ENCODE measurements around the gene TSPAN31.

The TSPAN31 gene

DNA sequence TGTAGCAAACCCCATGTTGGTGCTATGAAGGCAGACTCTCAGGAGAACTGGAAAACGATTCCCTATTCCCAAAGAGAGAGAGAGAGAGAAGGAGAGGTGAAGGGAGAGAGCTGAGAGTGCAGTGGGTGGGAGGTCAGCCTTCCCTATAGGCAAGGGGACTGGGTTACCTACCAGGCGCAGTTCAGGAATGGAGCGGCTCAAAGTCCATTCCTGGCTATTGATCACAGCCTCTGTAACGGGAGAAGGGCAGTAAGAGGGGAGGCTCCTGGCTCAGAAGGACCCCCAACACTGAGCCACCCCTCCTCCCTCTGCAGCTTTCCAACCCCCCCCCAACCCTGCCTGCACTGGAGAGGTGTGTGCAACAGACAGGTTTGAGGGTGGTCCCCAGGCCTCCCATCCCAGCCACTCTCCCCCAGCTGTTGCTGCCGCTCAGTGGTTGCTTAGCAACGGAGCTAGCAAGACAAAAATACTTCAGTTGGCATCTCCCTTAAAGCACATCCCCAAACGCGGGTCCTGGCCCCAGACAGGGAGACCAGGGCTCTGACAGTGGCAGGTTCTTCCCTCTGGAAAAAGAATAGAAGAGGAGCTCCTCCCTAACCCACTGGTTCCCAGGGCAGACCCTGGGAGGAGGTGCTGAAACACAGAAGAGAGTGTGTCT lies 9.5 kb upstream of the TSPAN31 start:
- Histone ChIP-seq H3K4me3 (ENCODE audit: low read depth, low read length) (no peak overlapping the region), H3K4me1 (ENCODE audit: control insufficient read depth, insufficient read depth, low read length) (peaks cover 6% of the 10 kb centered on the region; the same call in 1 of the 2 replicates), H3K9me3 (ENCODE audit: control insufficient read depth, insufficient read depth, low read depth, low read length) (no peaks in the 10 kb centered on the region), H3K36me3 (ENCODE audit: control insufficient read depth in 2 of 2, insufficient read depth in 1 of 2, low read length in 2 of 2) (no peaks in the 10 kb centered on the region), H3K27ac (ENCODE audit: extremely low read depth, low read depth, low read length) (no peak overlapping the region)
- POLR2A ChIA-PET: interaction anchor here (0.7 to 1.6 kb wide), 3 partner anchors 9 to 12 kb away, joined by 3 to 8 read pairs (median 6); partner anchors contain the start of gene TSPAN31
- TF ChIP-seq SCRT2 (tag by site-specific recombination; IDR thresholded peaks at IDR 0.05) (peak; percentile 62), ZBTB48 (tag by site-specific recombination; IDR thresholded peaks at IDR 0.05) (0 out of 2 replicates have a peak, but pooled peaks have one; percentile 25), ZNF670 (tag by site-specific recombination; IDR thresholded peaks at IDR 0.05; ENCODE audit: low read depth) (no peak)
- TF ChIP-seq, protein P1, sequence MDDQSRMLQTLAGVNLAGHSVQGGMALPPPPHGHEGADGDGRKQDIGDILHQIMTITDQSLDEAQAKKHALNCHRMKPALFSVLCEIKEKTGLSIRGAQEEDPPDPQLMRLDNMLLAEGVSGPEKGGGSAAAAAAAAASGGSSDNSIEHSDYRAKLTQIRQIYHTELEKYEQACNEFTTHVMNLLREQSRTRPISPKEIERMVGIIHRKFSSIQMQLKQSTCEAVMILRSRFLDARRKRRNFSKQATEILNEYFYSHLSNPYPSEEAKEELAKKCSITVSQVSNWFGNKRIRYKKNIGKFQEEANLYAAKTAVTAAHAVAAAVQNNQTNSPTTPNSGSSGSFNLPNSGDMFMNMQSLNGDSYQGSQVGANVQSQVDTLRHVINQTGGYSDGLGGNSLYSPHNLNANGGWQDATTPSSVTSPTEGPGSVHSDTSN (CRISPR knock-in tag; IDR thresholded peaks at IDR 0.05): no peak
- CTCF ChIA-PET: interaction anchor here (0.5 to 4.8 kb wide), 10 partner anchors 10 to 433 kb away, joined by 3 to 55 read pairs (median 3); no protein-coding TSS in a partner anchor

DNA sequence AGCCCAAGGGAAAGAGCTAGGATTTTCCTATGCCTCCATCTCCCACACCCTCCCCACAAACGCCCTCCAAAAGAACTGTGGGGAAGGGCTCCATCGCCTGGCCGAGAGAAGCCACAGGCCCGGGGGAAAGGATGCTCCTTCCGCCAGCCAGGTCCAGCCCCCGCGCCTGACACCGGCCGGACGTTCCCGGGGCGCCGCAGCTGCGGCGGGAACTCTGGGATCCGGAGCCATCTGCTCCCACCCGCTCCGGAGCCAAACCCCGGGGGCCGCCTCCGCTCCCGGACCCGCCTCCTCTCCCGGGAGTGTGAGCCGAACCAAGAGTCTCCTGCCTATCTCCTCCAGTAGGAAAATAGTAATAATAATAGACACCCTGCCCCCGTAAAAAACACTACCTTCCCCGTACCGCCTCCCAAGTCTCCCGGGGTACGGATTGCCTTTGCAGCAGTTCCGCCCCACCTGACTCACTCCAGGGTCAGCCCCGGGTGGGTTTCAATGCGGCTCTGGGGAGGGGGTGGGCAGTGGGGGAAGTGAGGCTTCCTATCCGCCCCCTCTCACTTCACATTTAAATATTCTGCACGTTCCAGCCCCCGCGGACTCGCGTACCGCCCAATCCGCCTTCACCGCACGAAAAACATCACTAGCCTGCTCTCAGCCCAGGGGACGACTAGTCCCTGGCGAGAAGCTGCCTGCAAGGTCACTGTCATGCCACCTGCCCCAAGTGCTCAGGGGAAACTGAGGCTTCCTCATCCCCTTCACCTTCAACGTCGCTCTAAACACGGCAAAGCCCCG lies 8.7 kb upstream of the TSPAN31 start:
- ChIA-PET CTCF (interaction anchor here (0.5 to 4.8 kb wide), 16 partner anchors 11 to 507 kb away, joined by 3 to 55 read pairs (median 3); partner anchors contain the start of genes EEF1AKMT3 and METTL1), POLR2A (interaction anchor here (0.5 to 1.6 kb wide), 5 partner anchors 9 to 103 kb away, joined by 6 to 8 read pairs (median 6); partner anchors contain the start of gene TSPAN31)
- H3K4me3 ChIP-seq (ENCODE audit: low read depth, low read length): peak overlapping the region; percentile 27
- no peak overlapping the region for H3K27ac ChIP-seq (ENCODE audit: extremely low read depth, low read depth, low read length)
- H3K36me3 ChIP-seq (ENCODE audit: control insufficient read depth in 2 of 2, insufficient read depth in 1 of 2, low read length in 2 of 2): no peaks in the 10 kb centered on the region
- H3K4me1 ChIP-seq (ENCODE audit: control insufficient read depth, insufficient read depth, low read length): peaks cover 6% of the 10 kb centered on the region; the same call in 1 of the 2 replicates
- no peaks in the 10 kb centered on the region for H3K9me3 ChIP-seq (ENCODE audit: control insufficient read depth, insufficient read depth, low read depth, low read length)
- TF ChIP-seq, protein P1 (CRISPR knock-in tag; IDR thresholded peaks at IDR 0.05): no peak
- no peak for TF ChIP-seq ZNF132 (tag by site-specific recombination; IDR thresholded peaks at IDR 0.05; ENCODE audit: borderline replicate concordance)
- no peak for TF ChIP-seq ZNF830 (tag by site-specific recombination; IDR thresholded peaks at IDR 0.05; ENCODE audit: low read depth)
- TF ChIP-seq ZNF292 (tag by site-specific recombination; IDR thresholded peaks at IDR 0.05; ENCODE audit: borderline replicate concordance, low read depth): no peak
- TF ChIP-seq, protein P2, sequence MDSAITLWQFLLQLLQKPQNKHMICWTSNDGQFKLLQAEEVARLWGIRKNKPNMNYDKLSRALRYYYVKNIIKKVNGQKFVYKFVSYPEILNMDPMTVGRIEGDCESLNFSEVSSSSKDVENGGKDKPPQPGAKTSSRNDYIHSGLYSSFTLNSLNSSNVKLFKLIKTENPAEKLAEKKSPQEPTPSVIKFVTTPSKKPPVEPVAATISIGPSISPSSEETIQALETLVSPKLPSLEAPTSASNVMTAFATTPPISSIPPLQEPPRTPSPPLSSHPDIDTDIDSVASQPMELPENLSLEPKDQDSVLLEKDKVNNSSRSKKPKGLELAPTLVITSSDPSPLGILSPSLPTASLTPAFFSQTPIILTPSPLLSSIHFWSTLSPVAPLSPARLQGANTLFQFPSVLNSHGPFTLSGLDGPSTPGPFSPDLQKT (IDR thresholded peaks at IDR 0.05; ENCODE audit: borderline replicate concordance, low read depth, low read length): no peak
- no peak for TF ChIP-seq SCRT2 (tag by site-specific recombination; IDR thresholded peaks at IDR 0.05)
- TF ChIP-seq, protein P3, sequence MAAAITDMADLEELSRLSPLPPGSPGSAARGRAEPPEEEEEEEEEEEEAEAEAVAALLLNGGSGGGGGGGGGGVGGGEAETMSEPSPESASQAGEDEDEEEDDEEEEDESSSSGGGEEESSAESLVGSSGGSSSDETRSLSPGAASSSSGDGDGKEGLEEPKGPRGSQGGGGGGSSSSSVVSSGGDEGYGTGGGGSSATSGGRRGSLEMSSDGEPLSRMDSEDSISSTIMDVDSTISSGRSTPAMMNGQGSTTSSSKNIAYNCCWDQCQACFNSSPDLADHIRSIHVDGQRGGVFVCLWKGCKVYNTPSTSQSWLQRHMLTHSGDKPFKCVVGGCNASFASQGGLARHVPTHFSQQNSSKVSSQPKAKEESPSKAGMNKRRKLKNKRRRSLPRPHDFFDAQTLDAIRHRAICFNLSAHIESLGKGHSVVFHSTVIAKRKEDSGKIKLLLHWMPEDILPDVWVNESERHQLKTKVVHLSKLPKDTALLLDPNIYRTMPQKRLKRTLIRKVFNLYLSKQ (tag by site-specific recombination; IDR thresholded peaks at IDR 0.05; ENCODE audit: borderline replicate concordance): no peak
- TF ChIP-seq, protein P4, sequence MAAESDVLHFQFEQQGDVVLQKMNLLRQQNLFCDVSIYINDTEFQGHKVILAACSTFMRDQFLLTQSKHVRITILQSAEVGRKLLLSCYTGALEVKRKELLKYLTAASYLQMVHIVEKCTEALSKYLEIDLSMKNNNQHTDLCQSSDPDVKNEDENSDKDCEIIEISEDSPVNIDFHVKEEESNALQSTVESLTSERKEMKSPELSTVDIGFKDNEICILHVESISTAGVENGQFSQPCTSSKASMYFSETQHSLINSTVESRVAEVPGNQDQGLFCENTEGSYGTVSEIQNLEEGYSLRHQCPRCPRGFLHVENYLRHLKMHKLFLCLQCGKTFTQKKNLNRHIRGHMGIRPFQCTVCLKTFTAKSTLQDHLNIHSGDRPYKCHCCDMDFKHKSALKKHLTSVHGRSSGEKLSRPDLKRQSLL (tag by site-specific recombination; IDR thresholded peaks at IDR 0.05): peak; percentile 99
- TF ChIP-seq, protein P5, sequence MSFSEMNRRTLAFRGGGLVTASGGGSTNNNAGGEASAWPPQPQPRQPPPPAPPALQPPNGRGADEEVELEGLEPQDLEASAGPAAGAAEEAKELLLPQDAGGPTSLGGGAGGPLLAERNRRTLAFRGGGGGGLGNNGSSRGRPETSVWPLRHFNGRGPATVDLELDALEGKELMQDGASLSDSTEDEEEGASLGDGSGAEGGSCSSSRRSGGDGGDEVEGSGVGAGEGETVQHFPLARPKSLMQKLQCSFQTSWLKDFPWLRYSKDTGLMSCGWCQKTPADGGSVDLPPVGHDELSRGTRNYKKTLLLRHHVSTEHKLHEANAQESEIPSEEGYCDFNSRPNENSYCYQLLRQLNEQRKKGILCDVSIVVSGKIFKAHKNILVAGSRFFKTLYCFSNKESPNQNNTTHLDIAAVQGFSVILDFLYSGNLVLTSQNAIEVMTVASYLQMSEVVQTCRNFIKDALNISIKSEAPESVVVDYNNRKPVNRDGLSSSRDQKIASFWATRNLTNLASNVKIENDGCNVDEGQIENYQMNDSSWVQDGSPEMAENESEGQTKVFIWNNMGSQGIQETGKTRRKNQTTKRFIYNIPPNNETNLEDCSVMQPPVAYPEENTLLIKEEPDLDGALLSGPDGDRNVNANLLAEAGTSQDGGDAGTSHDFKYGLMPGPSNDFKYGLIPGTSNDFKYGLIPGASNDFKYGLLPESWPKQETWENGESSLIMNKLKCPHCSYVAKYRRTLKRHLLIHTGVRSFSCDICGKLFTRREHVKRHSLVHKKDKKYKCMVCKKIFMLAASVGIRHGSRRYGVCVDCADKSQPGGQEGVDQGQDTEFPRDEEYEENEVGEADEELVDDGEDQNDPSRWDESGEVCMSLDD (tag by site-specific recombination; IDR thresholded peaks at IDR 0.05): 0 out of 2 replicates have a peak, but pooled peaks have one; percentile 24
- no peak for TF ChIP-seq ZNF510 (tag by site-specific recombination; IDR thresholded peaks at IDR 0.05; ENCODE audit: insufficient replicate concordance)
- TF ChIP-seq ZFP41 (tag by site-specific recombination; IDR thresholded peaks at IDR 0.05; ENCODE audit: borderline replicate concordance): no peak
- no peak for TF ChIP-seq MZF1 (tag by site-specific recombination; IDR thresholded peaks at IDR 0.05; ENCODE audit: borderline replicate concordance)
- TF ChIP-seq, protein P6, sequence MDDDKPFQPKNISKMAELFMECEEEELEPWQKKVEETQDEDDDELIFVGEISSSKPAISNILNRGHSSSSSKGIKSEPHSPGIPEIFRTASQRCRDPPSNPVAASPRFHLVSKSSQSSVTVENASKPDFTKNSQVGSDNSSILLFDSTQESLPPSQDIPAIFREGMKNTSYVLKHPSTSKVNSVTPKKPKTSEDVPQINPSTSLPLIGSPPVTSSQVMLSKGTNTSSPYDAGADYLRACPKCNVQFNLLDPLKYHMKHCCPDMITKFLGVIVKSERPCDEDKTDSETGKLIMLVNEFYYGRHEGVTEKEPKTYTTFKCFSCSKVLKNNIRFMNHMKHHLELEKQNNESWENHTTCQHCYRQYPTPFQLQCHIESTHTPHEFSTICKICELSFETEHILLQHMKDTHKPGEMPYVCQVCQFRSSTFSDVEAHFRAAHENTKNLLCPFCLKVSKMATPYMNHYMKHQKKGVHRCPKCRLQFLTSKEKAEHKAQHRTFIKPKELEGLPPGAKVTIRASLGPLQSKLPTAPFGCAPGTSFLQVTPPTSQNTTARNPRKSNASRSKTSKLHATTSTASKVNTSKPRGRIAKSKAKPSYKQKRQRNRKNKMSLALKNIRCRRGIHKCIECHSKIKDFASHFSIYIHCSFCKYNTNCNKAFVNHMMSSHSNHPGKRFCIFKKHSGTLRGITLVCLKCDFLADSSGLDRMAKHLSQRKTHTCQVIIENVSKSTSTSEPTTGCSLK (tag by site-specific recombination; IDR thresholded peaks at IDR 0.05): no peak
- no peak for TF ChIP-seq ZNF664 (tag by site-specific recombination; IDR thresholded peaks at IDR 0.05)
- no peak for TF ChIP-seq ZNF791 (tag by site-specific recombination; IDR thresholded peaks at IDR 0.05)
- peak; percentile 42 for TF ChIP-seq ZNF10 (tag by site-specific recombination; IDR thresholded peaks at IDR 0.05)
